Measurements from ENCODE around the gene DUSP3. TPM values are rescaled to one million over a fixed set of nuclear protein-coding genes. Genes with fewer than 3 reads are reported as not detected.

Gene DUSP3
- total and polyA plus RNA-seq, 2 of the 13 experiments (the other 11 are each of a cell fraction or from before 2014, with no cell fraction given), result 60.0 to 71.5 TPM

GRCh38 chr17:43778337-43779144, at the start of gene DUSP3 (continued):
- TF ChIP-seq TFAP4 (IDR thresholded peaks at IDR 0.05; ENCODE audit: borderline replicate concordance, low read depth) (peak; percentile 86), SKIL (CRISPR knock-in tag; IDR thresholded peaks at IDR 0.05; ENCODE audit: borderline replicate concordance) (no peak; the same call in 1 of the 2 replicates), HOXA3 (CRISPR knock-in tag; IDR thresholded peaks at IDR 0.05) (peak; percentile 94), ZNF773 (CRISPR knock-in tag; IDR thresholded peaks at IDR 0.05; ENCODE audit: borderline replicate concordance) (0 out of 2 replicates have a peak, but pooled peaks have one; percentile 12), KMT2B (CRISPR knock-in tag; IDR thresholded peaks at IDR 0.05) (no peak; the same call in 1 of the 2 replicates), DPF2 (CRISPR knock-in tag; IDR thresholded peaks at IDR 0.05; ENCODE audit: borderline replicate concordance, low read depth) (peak; percentile 42; the same call in 1 of the 2 replicates), FIP1L1 (IDR thresholded peaks at IDR 0.05; ENCODE audit: borderline replicate concordance, insufficient read depth, low read depth, low read length) (no peak), KDM4B (CRISPR knock-in tag; IDR thresholded peaks at IDR 0.05) (peak; percentile 44; the same call in 1 of the 2 replicates), ZNF770 (CRISPR knock-in tag; IDR thresholded peaks at IDR 0.05) (no peak; the same call in 1 of the 2 replicates), ZNF784 (CRISPR knock-in tag; IDR thresholded peaks at IDR 0.05; ENCODE audit: borderline replicate concordance) (no peak; the same call in 1 of the 2 replicates), RFXAP (CRISPR knock-in tag; IDR thresholded peaks at IDR 0.05; ENCODE audit: borderline replicate concordance) (peak; percentile 91), WIZ (CRISPR knock-in tag; IDR thresholded peaks at IDR 0.05) (peak; percentile 75; the same call in 1 of the 2 replicates), TRAFD1 (CRISPR knock-in tag; IDR thresholded peaks at IDR 0.05; ENCODE audit: borderline replicate concordance) (no peak; the same call in 1 of the 2 replicates), KMT2A (CRISPR knock-in tag; IDR thresholded peaks at IDR 0.05) (peak; percentile 49; the same call in 1 of the 2 replicates), REXO4 (CRISPR knock-in tag; IDR thresholded peaks at IDR 0.05; ENCODE audit: borderline replicate concordance) (no peak), POLR2G (IDR thresholded peaks at IDR 0.05; ENCODE audit: low read depth, low read length) (peak; percentile 93), TCF7 (IDR thresholded peaks at IDR 0.05; ENCODE audit: low read depth) (no peak), MATR3 (CRISPR knock-in tag; IDR thresholded peaks at IDR 0.05) (no peak), ISX (CRISPR knock-in tag; conservative IDR thresholded peaks at IDR 0.05) (0 out of 2 replicates have a peak, but pooled peaks have one; percentile 18)
